GM12892 (cell line): Measurements from ENCODE around the gene TRIO.

Source experiments
- DNase-seq: peaks from one replicate; pipeline ENCODE4 v3.0.0; 2011; ENCODE audit not compliant: insufficient read length
- FAIRE-seq: peaks from 2 replicates; lab custom pipeline; 2011; peaks lifted over from hg19 to GRCh38; lab: Jason Lieb, UNC
- POLR2A ChIP-seq: IDR thresholded peaks from 2 replicates; pipeline ENCODE4 v1.6.1; 2011; ENCODE audit warnings: low read depth, low read length, control low read depth
- POLR2AphosphoS5 ChIP-seq: IDR thresholded peaks from 2 replicates; pipeline ENCODE4 v1.6.1; 2011; ENCODE audit warnings: low read depth, low read length, control low read depth
- TAF1 ChIP-seq: IDR thresholded peaks from 2 replicates; pipeline ENCODE4 v1.6.1; 2011; ENCODE audit warnings: low read depth, mild to moderate bottlenecking, control low read depth, low read length, borderline replicate concordance

The TRIO gene

GRCh38 chr5:14153071-14153864 is 10.1 kb downstream of the TRIO start:
- FAIRE-seq = no peak
- DNase-seq = no peak
- TF ChIP-seq TAF1 (no peak), POLR2AphosphoS5 (no peak), POLR2A (no peak)

GRCh38 chr5:14153932-14154731 is 11.0 kb downstream of the TRIO start:
- no peak; the same call in 1 of the 2 replicates for TF ChIP-seq POLR2AphosphoS5
- no peak; the same call in none of the 2 replicates for TF ChIP-seq POLR2A
- no peak for TF ChIP-seq TAF1
- DNase-seq (no peak), FAIRE-seq (peak; percentile 17)

GRCh38 chr5:14155075-14155474 is 11.9 kb downstream of the TRIO start:
- DNase-seq (no peak), FAIRE-seq (peak; percentile 87)
- no peak for TF ChIP-seq TAF1
- TF ChIP-seq POLR2AphosphoS5 = no peak
- TF ChIP-seq POLR2A = peak; percentile 13; the same call in 1 of the 2 replicates

- FAIRE-seq (peak; percentile 44), DNase-seq (no peak)
- no peak for TF ChIP-seq TAF1
- no peak for TF ChIP-seq POLR2A
- TF ChIP-seq POLR2AphosphoS5 = no peak
Measured at GRCh38 chr5:14155739-14156138, 12.6 kb downstream of the TRIO start.

DNA sequence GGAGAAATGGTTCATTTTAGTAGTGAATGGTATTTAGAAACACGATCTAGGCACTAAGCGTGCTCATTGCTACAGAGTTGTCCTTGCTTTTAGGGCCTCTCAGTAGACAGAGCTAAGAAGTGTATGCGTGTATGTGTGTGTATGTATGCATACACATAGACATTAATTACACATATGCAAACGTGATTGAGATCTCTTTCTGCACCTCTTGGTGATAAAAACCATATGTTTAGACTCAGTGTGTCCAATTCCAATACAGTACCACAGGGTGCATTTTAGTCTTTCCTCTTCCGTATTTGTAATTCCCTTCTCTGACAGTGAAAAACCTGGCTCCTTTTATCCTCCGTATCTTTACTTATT is 13.1 kb downstream of the TRIO start:
- FAIRE-seq (peak; percentile 46), DNase-seq (no peak)
- TF ChIP-seq POLR2A = no peak
- TF ChIP-seq POLR2AphosphoS5 = no peak
- TF ChIP-seq TAF1 = no peak

- DNase-seq (no peak), FAIRE-seq (peak; percentile 56)
- TF ChIP-seq TAF1 (no peak), POLR2AphosphoS5 (no peak), POLR2A (no peak)
Measured at GRCh38 chr5:14156650-14157492, 13.7 kb downstream of the TRIO start.

DNA sequence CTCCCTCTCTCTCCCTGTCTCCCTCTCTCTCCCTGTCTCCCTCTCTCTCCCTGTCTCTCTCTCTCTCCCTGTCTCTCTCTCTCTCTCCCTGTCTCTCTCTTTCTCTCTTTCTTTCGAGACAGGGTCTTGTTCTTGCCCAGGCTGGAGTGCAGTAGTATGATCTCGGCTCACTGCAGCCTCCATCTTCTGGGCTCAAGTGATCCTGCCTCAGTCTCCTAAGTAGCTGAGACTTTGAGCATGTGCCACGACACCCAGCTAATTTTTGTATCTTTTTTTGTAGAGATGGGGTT is 14.3 kb downstream of the TRIO start:
- FAIRE-seq (no peak), DNase-seq (no peak)
- TF ChIP-seq TAF1 = no peak
- no peak for TF ChIP-seq POLR2AphosphoS5
- TF ChIP-seq POLR2A = no peak

- no peak for DNase-seq
- no peak for FAIRE-seq
- no peak for TF ChIP-seq POLR2A
- TF ChIP-seq POLR2AphosphoS5 = no peak
- no peak for TF ChIP-seq TAF1
Measured at GRCh38 chr5:14158890-14159666, 15.9 kb downstream of the TRIO start.

- no peak for DNase-seq
Measured at GRCh38 chr5:14161825-14162556, 18.8 kb downstream of the TRIO start.

More at GRCh38 chr5:14161825-14162556, 18.8 kb downstream of the TRIO start:
- TF ChIP-seq POLR2AphosphoS5 (no peak), TAF1 (no peak)
- no peak for FAIRE-seq
